DOHH2 (cell line): ENCODE results near the gene HK3.

ENCODE experiments used
- EZH2phosphoT487 ChIP-seq: fragments of 200-600 bp; sonication (generic); IDR thresholded peaks from 2 replicates; pipeline ENCODE4 v1.6.1; 2017; ENCODE audit warnings: borderline replicate concordance, mild to moderate bottlenecking, antibody characterized with exemption, low read length, moderate library complexity, mixed read lengths
- TF ChIP-seq, protein P1 (sequence below): fragments of 200-600 bp; sonication (generic); IDR thresholded peaks from one replicate; pipeline ENCODE4 v1.5.1; 2014; ENCODE audit warnings: antibody characterized with exemption, mild to moderate bottlenecking, low read depth, low read length; ENCODE audit not compliant: poor library complexity, severe bottlenecking

- TF ChIP-seq, protein P1, sequence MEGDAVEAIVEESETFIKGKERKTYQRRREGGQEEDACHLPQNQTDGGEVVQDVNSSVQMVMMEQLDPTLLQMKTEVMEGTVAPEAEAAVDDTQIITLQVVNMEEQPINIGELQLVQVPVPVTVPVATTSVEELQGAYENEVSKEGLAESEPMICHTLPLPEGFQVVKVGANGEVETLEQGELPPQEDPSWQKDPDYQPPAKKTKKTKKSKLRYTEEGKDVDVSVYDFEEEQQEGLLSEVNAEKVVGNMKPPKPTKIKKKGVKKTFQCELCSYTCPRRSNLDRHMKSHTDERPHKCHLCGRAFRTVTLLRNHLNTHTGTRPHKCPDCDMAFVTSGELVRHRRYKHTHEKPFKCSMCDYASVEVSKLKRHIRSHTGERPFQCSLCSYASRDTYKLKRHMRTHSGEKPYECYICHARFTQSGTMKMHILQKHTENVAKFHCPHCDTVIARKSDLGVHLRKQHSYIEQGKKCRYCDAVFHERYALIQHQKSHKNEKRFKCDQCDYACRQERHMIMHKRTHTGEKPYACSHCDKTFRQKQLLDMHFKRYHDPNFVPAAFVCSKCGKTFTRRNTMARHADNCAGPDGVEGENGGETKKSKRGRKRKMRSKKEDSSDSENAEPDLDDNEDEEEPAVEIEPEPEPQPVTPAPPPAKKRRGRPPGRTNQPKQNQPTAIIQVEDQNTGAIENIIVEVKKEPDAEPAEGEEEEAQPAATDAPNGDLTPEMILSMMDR, result no peak
- TF ChIP-seq EZH2phosphoT487, result no peak
Measured at GRCh38 chr5:176868126-176868525, 31.0 kb downstream of the HK3 start.
